ENCODE data around the gene TSGA10IP.

Gene TSGA10IP

DNA sequence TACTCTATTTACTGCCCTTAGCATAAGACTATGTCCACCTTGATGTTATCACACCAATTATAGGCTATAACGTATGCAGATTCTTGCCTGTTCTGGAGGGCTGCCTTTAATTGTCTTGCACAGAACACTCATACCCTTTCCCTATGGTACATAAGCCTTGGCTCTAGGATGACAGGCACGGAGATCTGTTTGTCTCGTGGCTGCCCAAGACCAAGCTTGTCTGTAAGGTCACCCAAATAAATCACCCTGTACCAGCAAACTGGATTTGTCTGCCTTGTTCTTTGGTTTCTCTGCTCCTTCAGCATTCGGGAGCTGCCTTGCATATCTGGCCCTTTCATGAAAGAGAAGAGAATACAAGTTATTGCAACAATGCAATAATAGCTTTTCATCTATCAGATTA lies 7.5 kb upstream of the TSGA10IP start:
- no peak overlapping the region for H3K27ac ChIP-seq
- TF ChIP-seq ZFX (IDR thresholded peaks at IDR 0.05; ENCODE audit: borderline replicate concordance): no peak
- TF ChIP-seq, protein P1, sequence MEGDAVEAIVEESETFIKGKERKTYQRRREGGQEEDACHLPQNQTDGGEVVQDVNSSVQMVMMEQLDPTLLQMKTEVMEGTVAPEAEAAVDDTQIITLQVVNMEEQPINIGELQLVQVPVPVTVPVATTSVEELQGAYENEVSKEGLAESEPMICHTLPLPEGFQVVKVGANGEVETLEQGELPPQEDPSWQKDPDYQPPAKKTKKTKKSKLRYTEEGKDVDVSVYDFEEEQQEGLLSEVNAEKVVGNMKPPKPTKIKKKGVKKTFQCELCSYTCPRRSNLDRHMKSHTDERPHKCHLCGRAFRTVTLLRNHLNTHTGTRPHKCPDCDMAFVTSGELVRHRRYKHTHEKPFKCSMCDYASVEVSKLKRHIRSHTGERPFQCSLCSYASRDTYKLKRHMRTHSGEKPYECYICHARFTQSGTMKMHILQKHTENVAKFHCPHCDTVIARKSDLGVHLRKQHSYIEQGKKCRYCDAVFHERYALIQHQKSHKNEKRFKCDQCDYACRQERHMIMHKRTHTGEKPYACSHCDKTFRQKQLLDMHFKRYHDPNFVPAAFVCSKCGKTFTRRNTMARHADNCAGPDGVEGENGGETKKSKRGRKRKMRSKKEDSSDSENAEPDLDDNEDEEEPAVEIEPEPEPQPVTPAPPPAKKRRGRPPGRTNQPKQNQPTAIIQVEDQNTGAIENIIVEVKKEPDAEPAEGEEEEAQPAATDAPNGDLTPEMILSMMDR (IDR thresholded peaks at IDR 0.05): no peak

DNA sequence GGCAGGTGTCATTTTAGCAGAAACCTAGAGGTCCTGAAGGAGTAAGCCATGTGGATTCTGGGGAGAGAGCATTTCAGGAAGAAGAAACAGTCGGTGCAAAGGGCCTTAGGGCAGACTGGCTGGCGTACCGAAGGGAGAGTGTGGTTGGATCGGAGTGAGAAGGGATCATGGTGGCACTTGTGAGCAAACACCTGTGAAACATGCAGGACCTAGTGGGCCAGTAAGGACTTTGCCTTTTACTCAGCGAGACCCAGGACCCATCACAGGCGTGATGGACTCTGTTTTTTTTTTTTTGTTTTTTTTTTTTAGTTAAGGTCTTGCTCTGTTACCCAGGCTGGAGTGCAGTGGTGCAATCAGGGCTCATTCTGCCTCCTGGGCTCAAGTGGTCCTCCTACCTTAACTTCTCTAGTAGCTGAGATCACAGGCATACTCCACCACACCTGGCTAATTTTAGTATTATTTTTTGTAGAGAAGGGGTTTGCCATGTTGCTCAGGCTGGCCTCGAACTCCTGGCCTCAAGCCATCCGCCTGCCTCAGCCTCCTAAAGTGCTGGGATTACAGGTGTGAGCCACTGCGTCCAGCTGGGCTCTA lies 3.5 kb upstream of the TSGA10IP start:
- TF ChIP-seq ZFX (IDR thresholded peaks at IDR 0.05; ENCODE audit: borderline replicate concordance): no peak
- TF ChIP-seq, protein P1 (IDR thresholded peaks at IDR 0.05): no peak
- H3K27ac ChIP-seq: no peak overlapping the region

DNA sequence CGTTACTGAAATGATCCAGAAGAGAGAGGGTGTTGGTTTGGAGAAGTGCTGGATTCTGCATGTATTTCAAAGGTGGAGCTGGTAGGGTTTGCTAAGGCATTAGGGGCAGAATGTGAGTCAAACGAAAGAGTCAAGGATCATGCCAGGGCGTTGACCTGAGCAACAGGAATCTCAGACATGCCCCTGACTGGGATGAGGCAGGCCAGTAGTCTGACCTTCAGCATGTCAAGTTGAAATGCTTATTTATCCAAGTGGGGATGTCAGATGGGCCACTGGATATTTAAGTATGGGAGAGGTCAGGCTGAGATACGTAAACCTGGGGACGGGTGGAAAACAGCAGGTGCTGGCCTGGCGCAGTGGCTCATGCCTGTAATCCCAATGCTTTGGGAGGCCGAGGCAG lies 2.7 kb upstream of the TSGA10IP start:
- no peak overlapping the region for H3K27ac ChIP-seq
- no peak for TF ChIP-seq ZFX (IDR thresholded peaks at IDR 0.05; ENCODE audit: borderline replicate concordance)
- TF ChIP-seq, protein P1 (IDR thresholded peaks at IDR 0.05): no peak

DNA sequence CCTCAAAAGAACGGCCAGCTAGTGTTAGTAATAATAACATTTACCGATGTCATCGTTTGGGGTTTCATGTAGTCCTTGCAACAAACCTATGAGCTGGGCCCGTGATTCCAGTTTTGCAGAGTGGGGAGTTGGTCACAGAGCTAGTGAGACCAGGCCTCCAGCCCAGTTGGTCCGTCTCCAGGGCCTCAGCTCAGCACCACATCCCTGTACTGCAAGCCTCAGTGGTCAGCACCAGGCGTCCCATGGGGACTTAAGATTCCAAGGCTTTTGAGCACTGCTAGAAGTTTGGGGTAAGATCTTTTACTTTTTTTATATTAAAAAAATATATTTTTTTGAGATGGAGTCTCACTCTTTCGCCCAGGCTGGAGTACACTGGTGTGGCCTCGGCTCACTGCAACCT lies 1.1 kb upstream of the TSGA10IP start:
- no peak for TF ChIP-seq ZFX (IDR thresholded peaks at IDR 0.05; ENCODE audit: borderline replicate concordance)
- TF ChIP-seq, protein P1 (IDR thresholded peaks at IDR 0.05): no peak

DNA sequence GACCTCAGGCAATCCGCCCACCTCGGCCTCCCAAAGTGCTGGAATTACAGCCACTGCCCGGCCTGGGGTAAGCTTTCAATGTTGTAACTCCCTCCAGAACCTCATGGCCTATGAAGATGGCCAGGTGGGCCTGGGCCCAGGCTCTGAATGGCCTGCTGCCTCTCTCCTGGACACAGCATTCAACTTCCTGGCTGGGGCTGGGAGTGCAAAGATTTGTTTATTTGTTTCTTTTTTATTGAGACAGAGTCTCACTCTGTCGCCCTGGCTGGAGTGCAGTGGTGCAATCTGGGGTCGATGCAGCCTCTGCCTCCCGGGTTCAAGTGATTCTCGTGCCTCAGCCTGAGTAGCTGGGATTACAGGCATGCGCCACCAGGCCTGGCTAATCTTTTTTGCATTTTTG lies 513 bp upstream of the TSGA10IP start:
- H3K27ac ChIP-seq: no peak overlapping the region
- TF ChIP-seq ZFX (IDR thresholded peaks at IDR 0.05; ENCODE audit: borderline replicate concordance): no peak
- TF ChIP-seq, protein P1 (IDR thresholded peaks at IDR 0.05): no peak

More for the DNA sequence above, 1.1 kb upstream of the TSGA10IP start:
- H3K27ac ChIP-seq: no peak overlapping the region

DNA sequence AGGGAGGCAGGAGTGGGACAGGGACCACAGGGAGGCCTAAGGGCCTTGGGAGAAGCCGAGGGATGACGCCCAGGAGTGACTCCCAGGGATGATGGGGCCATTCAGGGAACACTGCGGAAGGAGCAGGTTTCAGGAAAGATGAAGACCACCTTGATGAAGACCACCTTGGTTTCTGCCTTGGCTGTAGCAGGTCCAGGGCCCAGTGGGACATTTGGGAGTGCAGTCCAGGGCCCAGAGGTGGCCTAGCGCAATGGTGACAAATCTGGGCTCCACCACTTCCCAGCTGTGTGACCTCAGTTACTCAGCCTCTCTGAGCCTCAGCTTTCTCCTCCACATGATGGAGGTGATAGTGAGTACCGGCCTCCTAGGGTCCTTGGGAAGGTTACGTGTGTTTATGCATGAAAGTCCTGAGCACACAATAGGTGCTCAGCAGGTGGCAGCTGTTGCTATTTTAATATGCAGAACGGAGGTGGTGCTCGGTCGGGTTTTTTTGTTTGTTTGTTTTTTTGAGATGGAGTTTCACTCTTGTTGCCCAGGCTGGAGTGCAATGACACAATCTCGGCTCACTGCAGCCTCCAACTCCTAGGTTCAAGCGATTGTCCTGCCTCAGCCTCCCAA lies 770 bp downstream of the TSGA10IP start:
- no peak for TF ChIP-seq ZFX (IDR thresholded peaks at IDR 0.05; ENCODE audit: borderline replicate concordance)
- TF ChIP-seq, protein P1 (IDR thresholded peaks at IDR 0.05): no peak
- H3K27ac ChIP-seq: no peak overlapping the region

DNA sequence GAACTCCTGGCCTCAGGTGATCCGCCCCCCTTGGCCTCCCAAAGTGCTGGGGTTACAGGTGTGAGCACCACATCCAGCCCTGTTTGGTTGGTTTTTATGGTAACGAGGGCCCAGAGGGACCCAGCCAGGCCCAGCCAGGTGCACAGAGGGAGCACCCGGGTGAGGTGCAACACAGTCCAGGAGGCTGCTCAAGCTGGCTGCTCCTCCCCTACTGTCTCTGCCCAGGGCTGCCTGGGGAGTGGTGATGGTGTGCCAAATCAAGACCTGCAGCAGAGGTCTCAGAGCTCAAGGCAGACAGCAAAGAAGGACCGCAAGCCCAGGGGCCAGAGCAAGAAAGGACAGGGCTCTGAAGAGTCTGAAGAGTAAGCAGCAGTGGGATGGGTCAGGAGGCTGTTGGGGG lies 1.4 kb downstream of the TSGA10IP start:
- no peak overlapping the region for H3K27ac ChIP-seq

More for the DNA sequence above, 1.4 kb downstream of the TSGA10IP start:
- TF ChIP-seq, protein P1 (IDR thresholded peaks at IDR 0.05): no peak

Data from 22Rv1 (cell line).